CD4-positive, alpha-beta memory T cell (primary cell): ENCODE measurements around the gene LSM4. TPM values are rescaled to one million over a fixed set of nuclear protein-coding genes. Genes with fewer than 3 reads are reported as not detected.

ENCODE experiments used
- CTCF ChIA-PET: fragments of 350-600 bp; sonication (Branson Sonifier 250); formaldehyde crosslinking; loops from one replicate; lab custom pipeline; 2021; ENCODE audit warnings: inconsistent platforms; ENCODE audit not compliant: partially characterized antibody; lab: Charles Lee
- POLR2A ChIA-PET: fragments of 350-600 bp; sonication (Branson Sonifier 250); formaldehyde crosslinking; loops from one replicate; lab custom pipeline; 2021; ENCODE audit not compliant: partially characterized antibody; lab: Charles Lee
- DNase-seq, 5 donors: peaks; one replicate each; pipeline versions ENCODE4 v3.0.0 to v3.0.0-alpha.2; 2020 to 2022; ENCODE audit warnings: mixed read lengths in 1 of 5
- H3K27ac ChIP-seq: one replicate; pipeline ENCODE4 v1.7.0; 2013; ENCODE audit warnings: low read depth, low read length
- H3K27me3 ChIP-seq: 2 replicates; pipeline ENCODE4 v1.7.0; 2013; ENCODE audit warnings: mild to moderate bottlenecking, low read length, moderate library complexity; ENCODE audit not compliant: insufficient read depth
- H3K36me3 ChIP-seq: 2 replicates; pipeline ENCODE4 v1.7.0; 2013; ENCODE audit warnings: mild to moderate bottlenecking, low read length, moderate library complexity; ENCODE audit not compliant: insufficient read depth
- H3K4me1 ChIP-seq: 2 replicates; pipeline ENCODE4 v1.7.0; 2013; ENCODE audit warnings: mild to moderate bottlenecking, low read length, moderate library complexity; ENCODE audit not compliant: insufficient read depth
- H3K4me3 ChIP-seq, 2 donors: one replicate each; pipeline ENCODE4 v1.7.0; 2013; ENCODE audit warnings: low read length in 2 of 2, mild to moderate bottlenecking in 1 of 2
- H3K9me3 ChIP-seq, 2 donors: one replicate each; pipeline ENCODE4 v1.7.0; 2013; ENCODE audit warnings: low read length in 2 of 2, control low read depth in 1 of 2; ENCODE audit not compliant: control insufficient read depth in 1 of 2
- H3K27ac Mint-ChIP-seq, 7 donors: one replicate each; pipeline ENCODE4 v1.8.0; 2020 to 2021; ENCODE audit warnings: mixed read lengths in 7 of 7, mild to moderate bottlenecking in 6 of 7, inconsistent platforms in 3 of 7, moderate library complexity in 3 of 7
- H3K27me3 Mint-ChIP-seq, 2 donors: one replicate each; pipeline ENCODE4 v1.8.0; 2020 to 2021; ENCODE audit warnings: mixed read lengths in 2 of 2
- H3K36me3 Mint-ChIP-seq, 2 donors: one replicate each; pipeline ENCODE4 v1.8.0; 2020 to 2021; ENCODE audit warnings: mixed read lengths in 2 of 2, inconsistent platforms in 1 of 2, mild to moderate bottlenecking in 1 of 2
- H3K4me1 Mint-ChIP-seq, 4 donors: one replicate each; pipeline ENCODE4 v1.8.0; 2020 to 2021; ENCODE audit warnings: mixed read lengths in 4 of 4, mild to moderate bottlenecking in 1 of 4
- H3K4me3 Mint-ChIP-seq, 8 donors: one replicate each; pipeline ENCODE4 v1.8.0; 2020 to 2021; ENCODE audit warnings: mixed read lengths in 8 of 8, mild to moderate bottlenecking in 7 of 8, moderate library complexity in 6 of 8, inconsistent platforms in 3 of 8
- H3K9me3 Mint-ChIP-seq, 8 donors: one replicate each; pipeline ENCODE4 v1.8.0; 2020 to 2021; ENCODE audit warnings: mixed read lengths in 8 of 8, mild to moderate bottlenecking in 5 of 8, inconsistent platforms in 3 of 8, moderate library complexity in 1 of 8
- intact Hi-C: fragments of 100-400 bp; cut with micrococcal nuclease; formaldehyde crosslinking; loops from one replicate; pipeline ENCODE4 v1.15.1; 2023
- polyA plus RNA-seq, 2 donors: library from polyadenylated mRNA; unstranded; fragments of 300-500 nt; fragmentation: Illumina TruSeq; gene quantifications; one replicate each; pipeline ENCODE4 v1.2.3, GENCODE V29; 2021
- total RNA-seq, 2 experiments: library from RNA; stranded (reverse); gene quantifications; one replicate each; pipeline ENCODE4 v1.2.3, GENCODE V29; 2021

Gene LSM4
- total and polyA plus RNA-seq, 4 experiments from 2014 or later = 64.2 to 164 (median 93.0) TPM

DNA sequence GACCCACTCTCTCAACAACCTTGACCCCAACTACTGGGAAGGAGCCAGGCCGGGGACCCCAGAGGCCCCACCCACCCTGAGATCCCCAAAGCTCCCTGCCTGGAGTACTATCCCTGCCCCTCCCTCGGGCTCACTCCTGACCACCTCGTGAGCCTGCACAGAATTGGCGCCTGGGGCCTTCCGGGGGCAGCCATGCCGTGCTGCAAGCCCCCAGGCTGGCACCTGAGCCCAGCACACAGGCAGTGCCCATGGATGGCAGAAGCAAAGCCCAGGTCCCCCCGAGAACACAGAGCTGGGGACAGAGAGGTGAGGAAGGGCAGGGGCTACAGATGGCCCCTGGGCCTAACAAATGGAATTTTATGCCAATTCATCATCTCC lies 13.9 kb downstream of the LSM4 start:
- intact Hi-C loops = no loop called here
- Histone ChIP-seq H3K27me3 (no peaks in the 10 kb centered on the region), H3K36me3 (peaks cover 5% of the 10 kb centered on the region), H3K4me1 (peaks cover 44% of the 10 kb centered on the region), H3K9me3 (no peaks in the 10 kb centered on the region), H3K4me3 (no peak overlapping the region), H3K27ac (no peak overlapping the region)
- Mint-ChIP-seq H3K4me3 (no peak overlapping the region), H3K9me3 (peaks cover 0 to 2% (median 0%) of the 10 kb centered on the region in 8 donors), H3K36me3 (peaks cover 8 to 32% of the 10 kb centered on the region in 2 donors), H3K4me1 (peaks cover 17 to 47% (median 29%) of the 10 kb centered on the region in 4 donors), H3K27ac (peak overlapping the region in 1 of 7 donors; percentile 57), H3K27me3 (no peaks in the 10 kb centered on the region)
- DNase-seq = no peak
- ChIA-PET CTCF (interaction anchor here (0.8 to 3.4 kb wide), 5 partner anchors 11 to 29 kb away, joined by 3 to 49 read pairs (median 4); partner anchors contain the start of genes JUND and LSM4), POLR2A (interaction anchor here (0.6 to 28.5 kb wide), 5 partner anchors 8 to 213 kb away, joined by 3 to 1691 read pairs (median 32); partner anchors contain the start of genes IQCN, JUND, LSM4 and RAB3A)

DNA sequence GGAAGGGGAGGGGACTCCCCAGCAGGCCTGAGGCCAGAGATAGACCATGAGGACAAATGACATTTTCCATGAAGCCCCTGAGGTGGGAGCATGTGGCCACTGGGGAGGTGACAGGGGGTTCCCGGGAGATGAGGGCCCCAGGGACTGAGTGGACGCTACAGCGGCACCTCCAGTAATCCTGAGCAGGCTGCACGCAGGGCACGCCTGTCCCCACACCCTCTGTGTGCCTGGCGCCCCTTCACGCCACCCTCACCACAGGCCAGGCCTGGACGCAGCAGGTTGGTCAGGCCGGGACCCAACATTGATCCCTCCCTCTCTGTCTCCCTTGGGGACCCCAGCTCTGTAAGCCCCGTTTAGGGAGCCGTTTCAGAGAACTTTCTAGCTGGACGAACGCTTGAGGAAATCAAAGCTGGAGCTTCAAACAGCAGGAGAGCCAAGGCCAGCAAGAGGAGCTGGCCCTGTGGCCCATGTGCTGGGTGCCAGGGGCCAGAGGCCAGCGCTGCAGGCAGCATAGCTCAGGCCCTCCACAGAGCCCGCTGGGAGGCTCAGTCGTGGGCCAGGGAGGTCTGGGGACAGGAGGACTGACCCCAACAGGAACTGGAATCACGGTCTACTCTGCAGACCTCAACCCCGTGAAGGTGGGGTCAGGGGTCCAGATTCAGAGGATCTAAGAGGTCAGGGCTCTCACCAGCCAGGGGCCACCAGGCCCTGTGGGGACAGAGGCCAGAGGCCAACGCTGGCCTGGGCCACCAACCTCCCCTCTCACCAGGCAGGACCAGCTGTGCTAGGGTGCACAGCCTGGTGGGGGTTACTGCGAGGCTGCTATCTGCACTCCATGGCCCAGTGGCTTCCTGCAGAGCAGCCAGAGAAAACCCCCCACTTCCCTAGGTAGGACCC lies 14.6 kb downstream of the LSM4 start:
- no peaks in the 10 kb centered on the region for H3K9me3 ChIP-seq
- intact Hi-C loops = no loop called here
- no peaks in the 10 kb centered on the region for H3K27me3 ChIP-seq
- no peak for DNase-seq
- ChIA-PET CTCF (interaction anchor here (0.8 to 3.4 kb wide), 5 partner anchors 12 to 28 kb away, joined by 3 to 49 read pairs (median 4); partner anchors contain the start of genes JUND and LSM4), POLR2A (interaction anchor here (0.6 to 28.5 kb wide), 5 partner anchors 9 to 214 kb away, joined by 3 to 1691 read pairs (median 32); partner anchors contain the start of genes IQCN, JUND, LSM4 and RAB3A)
- no peak overlapping the region for H3K4me3 ChIP-seq
- H3K27me3 Mint-ChIP-seq = no peaks in the 10 kb centered on the region
- peaks cover 5% of the 10 kb centered on the region for H3K36me3 ChIP-seq
- peaks cover 0 to 2% (median 0%) of the 10 kb centered on the region in 8 donors for H3K9me3 Mint-ChIP-seq
- H3K27ac Mint-ChIP-seq = peak overlapping the region in 5 of 7 donors; percentile 13 to 99 (median 99)
- no peak overlapping the region for H3K4me3 Mint-ChIP-seq
- H3K4me1 ChIP-seq = peaks cover 50% of the 10 kb centered on the region
- peak overlapping the region; percentile 99 for H3K27ac ChIP-seq
- peaks cover 8 to 36% of the 10 kb centered on the region in 2 donors for H3K36me3 Mint-ChIP-seq
- peaks cover 20 to 53% (median 34%) of the 10 kb centered on the region in 4 donors for H3K4me1 Mint-ChIP-seq

DNA sequence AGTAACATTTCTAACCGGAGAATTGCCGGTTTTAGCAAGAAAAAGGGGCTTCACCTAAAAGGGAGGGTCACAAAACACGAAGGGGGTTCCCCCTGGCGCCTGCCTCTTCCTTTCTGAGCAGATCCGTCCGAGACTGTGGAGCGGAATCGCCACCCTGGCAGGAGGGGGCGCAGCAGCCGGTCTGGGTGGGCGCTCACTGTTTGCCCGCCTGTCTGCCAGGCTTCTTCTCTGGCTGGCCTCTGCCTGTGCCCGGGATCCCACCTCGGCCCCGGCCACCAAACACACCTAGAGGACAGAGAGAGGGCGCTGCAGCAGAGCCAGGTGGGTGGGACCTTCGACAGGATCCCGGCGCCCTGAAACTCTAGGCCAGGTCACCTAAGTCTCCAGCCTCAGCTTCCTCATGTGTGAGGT lies 15.6 kb downstream of the LSM4 start:
- H3K4me3 Mint-ChIP-seq = peak overlapping the region; percentile 76 to 96 (median 94)
- POLR2A ChIA-PET = interaction anchor here (0.9 to 28.5 kb wide), 5 partner anchors 10 to 216 kb away, joined by 4 to 1691 read pairs (median 32); partner anchors contain the start of genes IQCN, JUND and LSM4
- H3K27me3 ChIP-seq = no peaks in the 10 kb centered on the region
- H3K27ac ChIP-seq = peak overlapping the region; percentile 99
- no peaks in the 10 kb centered on the region for H3K27me3 Mint-ChIP-seq
- peak in 3 of 5 donors; percentile 34 to 75 (median 36) for DNase-seq
- peaks cover 5% of the 10 kb centered on the region for H3K36me3 ChIP-seq
- H3K4me3 ChIP-seq = no peak overlapping the region
- CTCF ChIA-PET = interaction anchor here (1.0 to 3.4 kb wide), 5 partner anchors 8 to 27 kb away, joined by 3 to 49 read pairs (median 4); partner anchors contain the start of gene JUND
- intact Hi-C loops = no loop called here
- peaks cover 60% of the 10 kb centered on the region for H3K4me1 ChIP-seq
- no peaks in the 10 kb centered on the region for H3K9me3 ChIP-seq
- H3K9me3 Mint-ChIP-seq = peaks cover 0 to 2% (median 0%) of the 10 kb centered on the region in 8 donors
- H3K27ac Mint-ChIP-seq = peak overlapping the region; percentile 94 to 100 (median 99)
- peaks cover 19 to 56% (median 33%) of the 10 kb centered on the region in 4 donors for H3K4me1 Mint-ChIP-seq
- peaks cover 4 to 30% of the 10 kb centered on the region in 2 donors for H3K36me3 Mint-ChIP-seq

DNA sequence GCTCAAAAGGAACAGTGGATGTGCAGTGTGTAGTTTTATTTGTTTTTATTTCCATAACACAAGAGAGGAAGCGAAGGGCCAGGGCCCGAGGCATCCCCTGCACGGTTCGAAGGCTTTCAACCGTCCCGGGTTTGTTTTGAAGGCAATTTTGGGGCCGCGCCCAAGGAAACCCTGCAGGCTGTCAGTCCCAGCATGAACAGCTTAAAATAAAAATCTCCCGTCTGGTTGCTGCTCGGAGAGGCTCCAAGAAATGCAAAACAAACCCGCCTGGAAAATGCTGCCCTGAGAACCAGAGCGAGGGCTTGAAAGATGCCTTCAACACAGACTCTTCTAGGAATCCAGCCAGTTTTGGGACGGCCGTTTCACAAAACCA lies 16.0 kb downstream of the LSM4 start:
- DNase-seq = peak in 3 of 5 donors; percentile 33 to 43 (median 37)
- POLR2A ChIA-PET = interaction anchor here (0.7 to 28.5 kb wide), 6 partner anchors 10 to 215 kb away, joined by 3 to 1691 read pairs (median 18); partner anchors contain the start of genes IQCN, JUND and LSM4
- Mint-ChIP-seq H3K4me3 (peak overlapping the region; percentile 76 to 96 (median 94)), H3K9me3 (peaks cover 0 to 2% (median 0%) of the 10 kb centered on the region in 8 donors), H3K27me3 (no peaks in the 10 kb centered on the region), H3K27ac (peak overlapping the region; percentile 94 to 100 (median 99)), H3K4me1 (peaks cover 19 to 56% (median 35%) of the 10 kb centered on the region in 4 donors), H3K36me3 (peaks cover 4 to 30% of the 10 kb centered on the region in 2 donors)
- intact Hi-C loops = no loop called here
- Histone ChIP-seq H3K4me3 (peak overlapping the region in 1 of 2 donors; percentile 82), H3K27ac (peak overlapping the region; percentile 99), H3K27me3 (no peaks in the 10 kb centered on the region), H3K4me1 (peaks cover 63% of the 10 kb centered on the region), H3K36me3 (peaks cover 5% of the 10 kb centered on the region), H3K9me3 (no peaks in the 10 kb centered on the region)
- CTCF ChIA-PET = interaction anchor here (1.0 to 3.4 kb wide), 4 partner anchors 9 to 27 kb away, joined by 3 to 49 read pairs (median 5); partner anchors contain the start of gene JUND

DNA sequence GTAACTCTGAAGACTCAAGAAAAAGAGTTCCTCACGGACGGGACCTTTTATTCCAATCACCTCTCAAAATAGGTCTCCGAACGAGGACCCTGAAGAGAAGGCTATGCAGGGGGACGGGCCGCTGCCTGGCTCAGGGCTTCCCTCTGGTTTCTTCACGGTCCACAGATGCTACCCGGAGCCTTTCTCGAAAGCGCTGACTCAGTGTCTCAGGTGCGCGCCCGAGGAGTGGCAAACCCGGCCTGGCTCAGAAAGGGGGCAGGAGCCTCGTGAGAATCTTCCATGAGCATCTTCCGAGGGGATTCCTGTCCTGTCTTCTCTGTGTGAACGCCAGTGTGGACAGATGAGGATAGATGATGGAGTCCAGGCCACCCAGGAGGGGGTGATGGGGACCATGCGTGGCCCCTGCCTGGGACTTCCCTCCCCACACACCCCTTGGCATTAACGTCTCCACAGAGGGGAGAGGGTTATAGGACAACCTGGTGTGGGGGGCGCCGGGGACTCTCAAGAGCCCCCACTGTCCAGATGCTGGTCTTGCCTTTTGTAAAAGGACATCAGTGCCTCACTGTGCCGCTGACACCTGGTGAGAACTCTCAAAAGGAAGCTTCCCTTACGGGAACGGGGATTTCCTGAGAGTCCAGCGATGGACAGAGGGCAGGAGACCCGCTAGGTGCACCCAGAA lies 16.5 kb downstream of the LSM4 start:
- Histone ChIP-seq H3K4me3 (peak overlapping the region in 1 of 2 donors; percentile 82), H3K27me3 (no peaks in the 10 kb centered on the region), H3K4me1 (peaks cover 68% of the 10 kb centered on the region), H3K27ac (peak overlapping the region; percentile 99), H3K9me3 (no peaks in the 10 kb centered on the region), H3K36me3 (peaks cover 4% of the 10 kb centered on the region)
- CTCF ChIA-PET = interaction anchor here (1.0 to 6.7 kb wide), 6 partner anchors 9 to 27 kb away, joined by 3 to 118 read pairs (median 16); partner anchors contain the start of genes JUND and LSM4
- POLR2A ChIA-PET = interaction anchor here (0.7 to 28.5 kb wide), 9 partner anchors 11 to 215 kb away, joined by 3 to 1691 read pairs (median 45); partner anchors contain the start of genes IQCN, JUND and LSM4
- intact Hi-C loops = no loop called here
- Mint-ChIP-seq H3K27me3 (no peaks in the 10 kb centered on the region), H3K27ac (peak overlapping the region; percentile 99 to 100 (median 99)), H3K4me3 (peak overlapping the region; percentile 81 to 96 (median 94)), H3K36me3 (peaks cover 4 to 30% of the 10 kb centered on the region in 2 donors), H3K4me1 (peaks cover 19 to 56% (median 37%) of the 10 kb centered on the region in 4 donors), H3K9me3 (peaks cover 0 to 2% (median 0%) of the 10 kb centered on the region in 8 donors)
- no peak for DNase-seq
